Panc1 (cell line): Measurements from ENCODE around the gene B4GALNT1. TPM values are rescaled to one million over a fixed set of nuclear protein-coding genes. Genes with fewer than 3 reads are reported as not detected.

ENCODE experiments used
- ATAC-seq: fragments of 200-7000 bp; cut with Tn5 transposase; 2 replicates; pipeline ENCODE4 v1.9.1; 2020; ENCODE audit warnings: mild to moderate bottlenecking, moderate library complexity
- BruUV-seq: library from RNA; stranded (reverse); fragments of 400-500 nt; replicated peaks from 2 replicates; lab custom pipeline; 2021; lab: Mats Ljungman, UMichigan
- CTCF ChIA-PET: fragments of 300-600 bp; sonication (Branson Sonifier 250); formaldehyde crosslinking; loops from one replicate; lab custom pipeline; 2022; ENCODE audit warnings: antibody characterized with exemption; lab: Charles Lee
- POLR2A ChIA-PET: fragments of 300-600 bp; sonication (Branson Sonifier 250); formaldehyde crosslinking; loops from one replicate; lab custom pipeline; 2022; ENCODE audit warnings: antibody characterized with exemption; lab: Charles Lee
- DNase-seq: peaks from one replicate; pipeline ENCODE4 v3.0.0-alpha.2; 2010; ENCODE audit warnings: low read depth, low spot score
- H3K27ac ChIP-seq: 2 replicates; pipeline ENCODE4 v1.5.1; 2011; ENCODE audit warnings: mild to moderate bottlenecking, low read length, inconsistent platforms
- H3K27me3 ChIP-seq: fragments of 200-500 bp; sonication (Bioruptor generic); 2 replicates; pipeline ENCODE4 v1.6.0; 2014; ENCODE audit warnings: low read length, inconsistent platforms; ENCODE audit not compliant: control insufficient read depth, insufficient read depth
- H3K36me3 ChIP-seq: fragments of 200-500 bp; sonication (Bioruptor generic); 2 replicates; pipeline ENCODE4 v1.5.1; 2014; ENCODE audit warnings: inconsistent platforms, mild to moderate bottlenecking, low read length, moderate library complexity; ENCODE audit not compliant: control insufficient read depth, insufficient read depth
- H3K4me1 ChIP-seq: 2 replicates; pipeline ENCODE4 v1.5.1; 2011; ENCODE audit warnings: inconsistent platforms, mild to moderate bottlenecking, low read length, moderate library complexity; ENCODE audit not compliant: control insufficient read depth, insufficient read depth
- H3K4me3 ChIP-seq, 2 experiments: 2 replicates each; pipeline ENCODE4 v1.5.1; 2011 to 2012; ENCODE audit warnings: low read depth in 2 of 2, low read length in 2 of 2, mild to moderate bottlenecking in 2 of 2, inconsistent platforms in 1 of 2, moderate library complexity in 1 of 2
- H3K9me3 ChIP-seq: fragments of 200-500 bp; sonication (Bioruptor generic); 2 replicates; pipeline ENCODE4 v1.5.1; 2014; ENCODE audit warnings: low read depth, mild to moderate bottlenecking, inconsistent platforms, low read length, moderate library complexity; ENCODE audit not compliant: control insufficient read depth, insufficient read depth
- CTCF ChIP-seq: fragments of 450-650 bp; IDR thresholded peaks from 2 replicates; pipeline ENCODE4 v1.5.1; 2017; ENCODE audit warnings: mild to moderate bottlenecking
- POLR2AphosphoS5 ChIP-seq: IDR thresholded peaks from 2 replicates; pipeline ENCODE4 v1.6.1; 2012; ENCODE audit warnings: mild to moderate bottlenecking, low read depth, low read length, moderate library complexity
- REST ChIP-seq, 2 experiments: IDR thresholded peaks; 2 replicates each; pipeline ENCODE4 v1.6.1; 2011 to 2012; ENCODE audit warnings: low read depth in 2 of 2, control low read depth in 1 of 2, low read length in 1 of 2, mild to moderate bottlenecking in 1 of 2, moderate library complexity in 1 of 2; ENCODE audit not compliant: insufficient read depth in 1 of 2
- SIN3A ChIP-seq: IDR thresholded peaks from 2 replicates; pipeline ENCODE4 v1.6.1; 2012; ENCODE audit warnings: low read depth, mild to moderate bottlenecking, low read length, moderate library complexity, borderline replicate concordance; ENCODE audit not compliant: insufficient read depth
- TCF7L2 ChIP-seq: IDR thresholded peaks from 2 replicates; pipeline ENCODE4 v1.6.1; 2011; ENCODE audit warnings: mild to moderate bottlenecking, low read depth, low read length, inconsistent platforms
- in situ Hi-C: cut with HindIII; loops from 2 replicates; pipeline ENCODE4 v1.10.0; 2016; ENCODE audit warnings: low sequenced_read_pairs, low pct_unique_long_range_greater_than_20kb
- intact Hi-C: fragments of 100-400 bp; cut with micrococcal nuclease; formaldehyde crosslinking; loops from one replicate; pipeline ENCODE4 v1.10.0; 2022; ENCODE audit not compliant: unreplicated experiment
- total RNA-seq: library from RNA; stranded (reverse); gene quantifications from one replicate; pipeline ENCODE4 v1.2.1, GENCODE V29; 2021; ENCODE audit not compliant: unreplicated experiment

The B4GALNT1 gene
- total RNA-seq, 1 experiment from 2014 or later: 48.6 TPM

DNA sequence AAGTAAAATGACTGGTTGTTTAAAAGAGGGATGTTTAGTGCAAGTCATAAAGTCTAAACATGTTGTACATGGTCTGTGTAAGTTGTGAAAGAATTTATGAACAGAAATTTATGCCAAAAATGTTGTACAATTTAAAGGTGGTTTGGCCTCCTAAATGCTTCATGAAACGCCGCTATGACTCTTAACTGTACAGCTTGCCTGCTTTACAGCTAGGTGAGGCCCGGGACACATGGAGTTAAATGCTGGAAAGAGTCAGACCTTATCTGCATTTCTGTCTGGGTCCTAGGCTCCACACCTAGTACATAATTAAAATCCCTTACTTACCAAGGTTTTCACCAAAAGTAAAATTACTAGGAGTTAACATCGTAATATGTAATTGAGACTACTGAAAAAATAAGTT lies 28.4 kb upstream of the B4GALNT1 start:
- BruUV-seq: no TSS peak
- Histone ChIP-seq H3K27ac (no peak overlapping the region), H3K36me3 (no peaks in the 10 kb centered on the region), H3K27me3 (no peaks in the 10 kb centered on the region), H3K9me3 (peaks cover 6% of the 10 kb centered on the region; the same call in 1 of the 2 replicates), H3K4me1 (no peaks in the 10 kb centered on the region), H3K4me3 (no peak overlapping the region)
- CTCF ChIA-PET: no interaction called here
- intact Hi-C loops: no loop called here
- in situ Hi-C loops: no loop called here
- POLR2A ChIA-PET: interaction anchor here (0.6 kb wide), 1 partner anchor 26 kb away, joined by 4 read pairs; no protein-coding TSS in a partner anchor
- ATAC-seq (no peak), DNase-seq (no peak)
- TF ChIP-seq POLR2AphosphoS5: no peak
- TF ChIP-seq CTCF: no peak
- TF ChIP-seq REST (IDR thresholded peaks at IDR 0.05; ENCODE audit: insufficient read depth in 1 of 2, low read depth in 2 of 2, low read length in 1 of 2): no peak
- TF ChIP-seq SIN3A: no peak
- TF ChIP-seq TCF7L2: no peak

DNA sequence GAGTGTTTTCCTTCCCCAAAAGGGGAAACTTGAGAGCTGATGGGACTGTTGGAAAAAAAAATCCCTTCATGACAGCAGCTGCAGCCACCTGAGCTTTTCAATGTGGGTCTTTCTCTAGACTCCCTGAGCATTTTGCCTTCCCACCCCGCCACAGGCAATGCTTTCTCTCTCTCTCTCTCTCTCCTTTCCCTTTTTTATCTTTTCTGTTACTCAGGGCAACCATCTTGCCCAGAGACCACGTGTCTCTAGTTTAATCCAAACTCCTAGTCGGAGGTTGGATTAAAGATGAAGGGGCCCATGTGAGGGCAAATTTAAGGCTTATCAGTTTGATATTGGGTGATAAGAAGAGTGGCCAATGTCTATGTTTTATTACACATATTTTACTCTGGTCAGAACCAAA lies 25.9 kb upstream of the B4GALNT1 start:
- DNase-seq (no peak), ATAC-seq (no peak)
- H3K27ac ChIP-seq: no peak overlapping the region
- no peaks in the 10 kb centered on the region for H3K4me1 ChIP-seq
- intact Hi-C loops (no loop called here), in situ Hi-C loops (no loop called here)
- no peaks in the 10 kb centered on the region for H3K36me3 ChIP-seq
- H3K27me3 ChIP-seq: no peaks in the 10 kb centered on the region
- peaks cover 6% of the 10 kb centered on the region; the same call in 1 of the 2 replicates for H3K9me3 ChIP-seq
- BruUV-seq: no TSS peak
- POLR2A ChIA-PET: no interaction called here
- TF ChIP-seq POLR2AphosphoS5 (no peak), CTCF (no peak), SIN3A (no peak), TCF7L2 (no peak), REST (IDR thresholded peaks at IDR 0.05; ENCODE audit: insufficient read depth in 1 of 2, low read depth in 2 of 2, low read length in 1 of 2) (no peak)
- CTCF ChIA-PET: interaction anchor here (0.7 kb wide), 1 partner anchor 85 kb away, joined by 3 read pairs; no protein-coding TSS in a partner anchor
- no peak overlapping the region for H3K4me3 ChIP-seq
